Spleen (tissue), 7 donors: Measurements from ENCODE around the gene N4BP2L1.

Experiments
- POLR2A ChIP-seq, 3 donors: fragments of 450-650 bp; IDR thresholded peaks; one replicate each; pipeline ENCODE4 v1.5.1; 2017; ENCODE audit warnings: antibody characterized with exemption in 3 of 3, mild to moderate bottlenecking in 1 of 3
- POLR2AphosphoS5 ChIP-seq, 3 donors: sonication (generic); formaldehyde crosslinking; IDR thresholded peaks; one replicate each; pipeline ENCODE4 v1.5.1; 2017; ENCODE audit warnings: antibody characterized with exemption in 3 of 3
- TF ChIP-seq, protein P1 (sequence below), 11 experiments: fragments of 200-600 bp in 7 of 11; fragments of 450-650 bp in 4 of 11; sonication (generic) in 4 of 11; IDR thresholded peaks in 8 of 11; conservative IDR thresholded peaks in 3 of 11; 1 replicate in 7 of 11; 2 replicates in 4 of 11; pipeline versions ENCODE4 v1.4.0 to v1.8.0; 2016 to 2021; ENCODE audit warnings: antibody characterized with exemption in 11 of 11, inconsistent platforms in 4 of 11, mild to moderate bottlenecking in 1 of 11
- donor health status: DM: no; HTN: no; CAD: no; lungs with moderate emphysema.
- donor health status: DM: no; HTN: no; CAD: no.
- donor health status: DM: no; HTN: no; CAD: no.

GRCh38 chr13:32414580-32414979 is 13.3 kb downstream of the N4BP2L1 start:
- TF ChIP-seq, protein P1, sequence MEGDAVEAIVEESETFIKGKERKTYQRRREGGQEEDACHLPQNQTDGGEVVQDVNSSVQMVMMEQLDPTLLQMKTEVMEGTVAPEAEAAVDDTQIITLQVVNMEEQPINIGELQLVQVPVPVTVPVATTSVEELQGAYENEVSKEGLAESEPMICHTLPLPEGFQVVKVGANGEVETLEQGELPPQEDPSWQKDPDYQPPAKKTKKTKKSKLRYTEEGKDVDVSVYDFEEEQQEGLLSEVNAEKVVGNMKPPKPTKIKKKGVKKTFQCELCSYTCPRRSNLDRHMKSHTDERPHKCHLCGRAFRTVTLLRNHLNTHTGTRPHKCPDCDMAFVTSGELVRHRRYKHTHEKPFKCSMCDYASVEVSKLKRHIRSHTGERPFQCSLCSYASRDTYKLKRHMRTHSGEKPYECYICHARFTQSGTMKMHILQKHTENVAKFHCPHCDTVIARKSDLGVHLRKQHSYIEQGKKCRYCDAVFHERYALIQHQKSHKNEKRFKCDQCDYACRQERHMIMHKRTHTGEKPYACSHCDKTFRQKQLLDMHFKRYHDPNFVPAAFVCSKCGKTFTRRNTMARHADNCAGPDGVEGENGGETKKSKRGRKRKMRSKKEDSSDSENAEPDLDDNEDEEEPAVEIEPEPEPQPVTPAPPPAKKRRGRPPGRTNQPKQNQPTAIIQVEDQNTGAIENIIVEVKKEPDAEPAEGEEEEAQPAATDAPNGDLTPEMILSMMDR (IDR thresholded peaks at IDR 0.05 in 8 of 11, conservative IDR thresholded peaks at IDR 0.05 in 3 of 11): no peak
- TF ChIP-seq POLR2A (IDR thresholded peaks at IDR 0.05): no peak
- no peak for TF ChIP-seq POLR2AphosphoS5 (IDR thresholded peaks at IDR 0.05)
